Stimulated activated CD4-positive, alpha-beta T cell treated with anti-CD3 and anti-CD28 coated beads, Interleukin-12 subunit alpha, Interleukin-12 subunit beta, amount 100 ng/mL, for 4 hours (primary cell): Measurements from ENCODE around the gene GABRR1.

Experiments used
- DNase-seq: peaks from one replicate; pipeline ENCODE4 v3.0.0-alpha.2; 2020

Gene GABRR1

DNA sequence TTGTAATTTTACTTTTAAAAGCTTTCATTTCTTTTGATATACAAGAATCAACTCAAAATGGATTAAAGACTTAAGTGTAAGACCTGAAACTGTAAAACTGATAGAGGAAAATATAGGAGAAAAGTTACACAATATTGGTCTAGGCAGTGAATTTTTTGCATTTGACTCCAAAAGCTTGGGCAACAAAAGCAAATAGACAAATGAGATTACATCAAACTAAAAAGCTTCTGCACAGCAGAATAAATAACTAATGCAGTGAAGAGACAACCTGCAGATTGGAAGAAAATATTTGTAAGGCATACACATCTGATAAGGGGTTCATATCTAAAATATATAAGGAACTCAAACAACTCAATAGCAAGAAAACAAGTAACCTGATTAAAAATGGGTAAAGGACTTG lies 3.0 kb downstream of the GABRR1 start:
- DNase-seq = no peak

DNA sequence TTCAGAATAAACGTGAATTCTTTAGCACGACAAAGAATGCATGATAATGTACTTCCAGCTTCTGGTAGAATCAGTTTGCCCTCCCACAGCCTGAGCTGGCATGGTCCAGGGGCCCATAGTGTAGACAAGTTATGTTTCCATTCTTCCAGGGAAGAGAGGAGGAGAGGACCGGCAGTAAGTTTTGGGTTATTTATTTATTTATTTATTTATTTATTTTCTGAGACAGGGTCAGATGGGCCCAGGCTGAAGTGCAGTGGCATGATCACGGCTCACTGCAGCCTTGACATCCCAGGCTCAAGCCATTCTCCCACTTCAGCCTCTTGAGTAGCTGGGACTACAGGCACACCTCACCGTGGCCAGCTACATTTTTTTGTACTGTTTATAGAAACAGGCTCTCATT lies 4.7 kb downstream of the GABRR1 start:
- DNase-seq = no peak

DNA sequence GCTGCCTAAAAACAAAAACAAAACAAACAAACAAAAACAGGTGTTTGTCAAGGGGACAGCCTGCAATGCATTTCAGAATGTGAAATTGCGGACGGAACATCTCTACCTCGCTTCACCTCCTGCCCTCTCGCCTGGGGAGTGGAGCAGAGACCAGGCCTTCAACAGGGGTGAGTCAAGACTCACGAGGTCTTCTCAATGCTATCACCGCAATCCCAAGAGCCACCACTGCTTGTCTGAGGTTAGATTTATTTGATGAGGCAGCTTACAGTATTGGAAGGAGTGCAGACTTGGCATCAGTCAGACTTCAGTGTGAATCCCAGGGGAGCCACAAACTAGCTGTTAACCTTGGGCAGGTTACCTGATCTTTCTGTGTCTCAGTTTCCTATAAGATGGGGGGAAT lies 7.7 kb downstream of the GABRR1 start:
- no peak for DNase-seq

GRCh38 chr6:89208551-89208950 lies 8.6 kb downstream of the GABRR1 start:
- DNase-seq = no peak

DNA sequence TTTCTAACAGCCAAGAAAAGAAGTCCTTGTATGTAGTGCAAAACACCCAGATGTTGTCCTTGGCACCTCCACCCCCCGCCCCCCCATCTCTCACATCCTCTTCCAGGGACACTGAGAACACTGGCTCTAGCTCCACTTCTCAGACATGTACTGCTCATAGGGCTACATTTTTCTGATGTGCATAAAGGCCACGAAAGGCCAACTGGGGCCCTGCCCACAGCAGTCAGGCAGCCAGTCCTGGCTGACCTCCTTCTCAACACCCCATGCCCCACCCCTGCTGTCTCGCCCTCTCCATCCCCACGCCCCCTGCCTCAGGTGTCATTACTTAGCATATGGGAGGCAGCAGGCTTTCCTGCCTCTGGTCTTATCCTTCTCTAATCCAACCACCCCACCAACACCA lies 11.3 kb downstream of the GABRR1 start:
- DNase-seq = no peak

- DNase-seq = no peak
Measured at GRCh38 chr6:89204096-89204495, 13.1 kb downstream of the GABRR1 start.

DNA sequence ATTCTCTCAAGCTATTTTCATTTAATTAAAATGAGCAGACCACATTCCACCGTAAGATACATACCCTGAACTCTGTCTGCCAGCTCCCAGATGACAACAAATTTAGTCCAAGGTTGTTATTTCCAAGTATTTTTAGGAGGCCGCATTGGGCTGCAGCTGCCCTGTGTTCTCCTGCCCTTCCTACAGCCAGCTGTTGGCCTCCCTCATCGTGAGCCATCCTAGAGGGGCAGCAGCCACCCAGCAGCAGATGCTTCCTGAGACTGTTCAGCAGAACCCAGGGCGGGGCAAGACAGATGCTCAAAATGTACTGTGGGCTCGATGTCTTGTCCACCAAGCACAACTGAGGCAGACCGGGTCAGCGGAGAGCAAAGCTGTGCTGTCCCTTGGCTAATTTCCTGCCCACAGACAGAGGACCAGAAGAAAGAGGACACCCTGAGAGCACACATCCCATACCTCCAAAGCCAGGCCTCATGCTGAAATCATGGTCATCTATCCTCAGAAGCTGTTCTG lies 16.4 kb downstream of the GABRR1 start:
- DNase-seq = no peak

- DNase-seq = no peak
Measured at GRCh38 chr6:89199579-89199978, 17.6 kb downstream of the GABRR1 start.

GRCh38 chr6:89198235-89198634 lies 18.9 kb downstream of the GABRR1 start:
- no peak for DNase-seq

DNA sequence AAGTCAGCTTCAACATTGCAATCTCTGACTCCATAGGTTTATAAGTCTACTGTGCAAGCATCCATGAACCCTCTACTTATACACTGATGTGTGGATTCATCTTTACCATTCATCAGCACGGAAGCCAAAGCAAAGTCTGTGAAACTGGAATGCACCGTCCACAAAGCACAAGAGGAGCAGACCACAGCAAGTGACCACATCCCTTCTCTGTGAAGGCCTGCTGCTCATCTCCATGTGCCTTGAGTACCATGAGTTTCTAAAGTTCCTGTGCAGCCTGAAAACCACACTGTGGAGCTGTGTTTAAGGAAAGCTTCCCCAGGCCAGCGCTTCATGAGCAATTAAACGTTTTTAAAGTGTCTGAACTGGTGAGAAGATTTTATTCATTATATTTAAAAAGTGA lies 20.0 kb downstream of the GABRR1 start:
- no peak for DNase-seq

GRCh38 chr6:89194559-89194958 lies 22.6 kb downstream of the GABRR1 start:
- no peak for DNase-seq

DNA sequence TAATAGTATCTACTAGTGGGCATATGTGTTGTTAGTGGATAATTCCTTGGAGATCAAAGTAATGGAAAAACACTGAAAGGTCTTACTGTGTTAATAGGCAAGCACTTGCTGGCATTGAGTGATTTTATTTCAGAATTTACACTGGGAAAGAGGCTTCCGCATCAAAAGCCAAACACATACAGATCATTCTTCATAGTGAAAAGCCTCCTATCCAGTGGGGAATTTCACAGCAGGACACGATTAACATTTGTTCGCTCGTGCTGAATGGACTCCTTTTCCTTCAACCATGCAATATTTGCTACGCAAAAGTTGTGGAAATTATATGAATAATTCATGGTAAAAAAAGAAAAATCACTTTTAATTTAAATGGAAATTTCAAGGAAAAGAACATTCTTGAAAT lies 26.4 kb downstream of the GABRR1 start:
- no peak for DNase-seq

DNA sequence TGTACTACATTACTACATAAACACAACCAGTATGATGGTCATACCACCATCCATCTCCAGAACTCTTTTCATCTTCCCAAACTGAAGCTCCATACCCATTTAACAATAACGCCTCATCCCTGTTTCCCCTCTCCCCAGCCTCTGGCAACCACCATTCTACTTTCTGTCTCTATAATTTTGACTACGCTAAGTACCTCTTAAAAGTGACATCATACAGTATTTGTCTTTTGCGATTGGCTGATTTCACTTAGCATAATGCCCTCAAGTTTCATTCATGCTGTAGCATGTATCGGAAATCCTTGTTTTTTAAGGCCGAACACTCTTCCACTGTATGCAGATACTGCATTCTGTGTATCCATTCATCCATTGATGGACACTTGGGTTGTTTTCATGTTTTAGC lies 29.7 kb downstream of the GABRR1 start:
- DNase-seq = no peak

DNA sequence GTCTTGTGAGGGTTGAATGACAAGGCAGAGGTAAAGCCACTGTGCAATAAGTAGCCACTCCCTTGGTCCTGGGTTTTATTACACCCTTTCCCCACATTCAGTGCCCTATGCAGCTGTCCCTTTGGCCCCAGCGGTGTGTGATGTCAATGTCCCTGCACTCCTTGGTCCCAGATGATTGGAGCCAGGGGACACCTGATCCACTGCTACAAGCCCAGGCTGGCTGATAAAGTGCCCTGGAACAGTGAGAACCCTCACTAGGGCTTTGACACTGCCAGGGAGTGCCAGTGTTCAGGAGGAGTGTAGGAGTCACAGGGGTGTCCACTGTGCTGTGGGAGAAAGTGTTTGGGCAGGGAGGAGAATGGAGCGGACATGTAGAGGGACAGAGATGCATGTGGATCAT lies 30.4 kb downstream of the GABRR1 start:
- DNase-seq = no peak

DNA sequence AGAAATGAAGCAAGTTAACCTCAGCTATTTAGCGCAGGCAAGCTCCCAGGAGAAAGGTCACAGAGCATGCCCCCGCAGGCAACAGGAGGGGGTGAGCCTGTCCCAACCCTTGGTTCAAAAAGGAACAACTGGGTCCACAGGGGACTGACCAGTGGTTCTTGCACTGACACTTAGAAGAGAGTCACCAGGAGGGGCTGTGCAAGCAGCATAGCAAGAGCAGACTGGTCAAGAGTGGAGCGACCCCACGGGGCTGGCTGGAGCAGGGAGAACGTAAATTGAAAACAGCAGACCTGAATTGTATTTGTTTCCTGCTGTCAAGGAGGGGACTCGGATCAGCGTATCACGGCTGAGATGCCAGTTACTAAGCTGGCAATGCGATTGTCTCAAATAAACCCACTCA lies 32.8 kb downstream of the GABRR1 start:
- no peak for DNase-seq

GRCh38 chr6:89183294-89183693 lies 33.9 kb downstream of the GABRR1 start:
- DNase-seq = no peak

- no peak for DNase-seq
Measured at GRCh38 chr6:89180971-89181370, 36.2 kb downstream of the GABRR1 start.

GRCh38 chr6:89180112-89180511 lies 37.0 kb downstream of the GABRR1 start:
- no peak for DNase-seq

DNA sequence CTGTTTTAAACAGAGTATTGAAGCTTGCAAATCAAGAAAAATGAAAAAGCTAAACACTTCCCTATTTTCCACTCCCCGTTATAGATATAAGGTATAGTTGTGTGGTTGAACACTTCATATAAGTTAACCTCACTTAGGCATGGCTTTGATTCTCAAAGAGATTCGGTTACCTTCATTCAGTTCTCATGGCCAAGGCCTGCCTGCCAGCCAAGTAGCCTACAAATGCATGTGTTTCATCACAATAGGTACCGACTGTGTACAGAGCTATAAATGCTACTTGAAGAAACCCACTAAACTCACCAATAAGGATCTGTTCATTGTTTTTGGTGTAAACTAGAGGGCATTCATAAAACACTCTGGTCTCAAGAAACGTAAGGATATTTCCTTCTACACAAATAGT lies 43.5 kb downstream of the GABRR1 start:
- no peak for DNase-seq

GRCh38 chr6:89172131-89172530 lies 45.0 kb downstream of the GABRR1 start:
- DNase-seq = no peak

DNA sequence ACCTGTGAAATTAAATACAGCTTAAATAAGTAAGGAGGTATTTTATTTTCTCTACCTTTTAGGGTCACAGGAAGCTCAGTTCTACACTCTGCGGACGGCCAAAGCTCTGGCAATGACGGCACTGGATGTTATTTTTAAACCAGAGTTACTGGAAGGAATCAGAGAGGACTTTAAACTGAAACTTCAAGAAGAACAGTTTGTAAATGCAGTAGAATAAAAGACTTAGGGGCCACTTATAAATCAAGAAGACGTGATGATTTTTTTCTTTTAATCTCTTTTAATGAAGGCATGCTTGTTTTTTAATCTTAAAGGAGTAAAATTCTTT lies 55.1 kb downstream of the GABRR1 start:
- DNase-seq = no peak

- DNase-seq = no peak
Measured at GRCh38 chr6:89161326-89162046, 55.7 kb downstream of the GABRR1 start.

- DNase-seq = no peak
Measured at GRCh38 chr6:89160331-89161092, 56.6 kb downstream of the GABRR1 start.

DNA sequence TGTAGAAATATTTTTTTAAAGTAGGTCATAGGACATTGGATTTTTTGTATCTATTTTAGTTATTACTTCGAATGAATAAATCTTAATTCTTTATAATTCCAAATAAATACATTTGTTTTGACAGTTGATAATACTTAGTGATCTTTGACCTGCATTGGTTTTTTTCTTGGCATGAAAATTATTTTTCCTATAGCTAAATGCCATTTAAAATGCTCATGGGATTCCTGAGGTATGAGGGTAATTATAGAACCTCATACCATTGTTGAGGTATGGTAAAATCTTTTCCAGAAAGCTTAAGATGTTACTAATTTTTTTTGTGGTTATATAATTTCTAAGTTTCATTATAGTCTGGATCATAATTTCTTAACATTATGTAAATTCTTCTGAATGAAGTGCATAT lies 63.0 kb downstream of the GABRR1 start:
- no peak for DNase-seq
